SK-N-SH (cell line): Measurements from ENCODE around the gene LCP2. TPM values are rescaled to one million over a fixed set of nuclear protein-coding genes. Genes with fewer than 3 reads are reported as not detected.

Source experiments
- CTCF ChIA-PET: fragments of 300-600, 350-600 bp; formaldehyde crosslinking; extraction: SDS; loops from one replicate; lab custom pipeline; 2021; lab: Yijun Ruan, JAX
- POLR2A ChIA-PET: fragments of 350-600 bp; sonication (Branson Sonifier 250); formaldehyde crosslinking; extraction: SDS; loops from one replicate; lab custom pipeline; 2020; ENCODE audit warnings: antibody characterized with exemption, inconsistent platforms; lab: Yijun Ruan, JAX
- DNase-seq: peaks from one replicate; pipeline ENCODE4 v3.0.0; 2012
- H2AFZ ChIP-seq: fragments of 200-600 bp; sonication (generic); 2 replicates; pipeline ENCODE4 v1.8.1; 2016; ENCODE audit warnings: antibody characterized with exemption, mild to moderate bottlenecking, low read depth
- H3F3A ChIP-seq: fragments of 200-600 bp; sonication (generic); replicated peaks from 2 replicates; pipeline ENCODE3; 2016; ENCODE audit warnings: antibody characterized with exemption, mild to moderate bottlenecking; ENCODE audit not compliant: insufficient read depth
- H3K27ac ChIP-seq, 2 experiments: fragments of 200-500 bp in 1 of 2; fragments of 200-600 bp in 1 of 2; sonication (Bioruptor generic) in 1 of 2; sonication (generic), shearing (Covaris generic) in 1 of 2; 2 replicates each; pipeline versions ENCODE4 v1.5.1 to v1.6.1; 2014 to 2016; ENCODE audit warnings: low read depth in 2 of 2, inconsistent platforms in 1 of 2, low read length in 1 of 2, mild to moderate bottlenecking in 1 of 2, mixed read lengths in 1 of 2
- H3K27me3 ChIP-seq: fragments of 200-600 bp; sonication (generic), shearing (Covaris generic); 2 replicates; pipeline ENCODE4 v1.6.1; 2016; ENCODE audit warnings: mixed run types; ENCODE audit not compliant: insufficient read depth
- H3K36me3 ChIP-seq, 2 experiments: fragments of 200-500 bp in 1 of 2; fragments of 200-600 bp in 1 of 2; sonication (Bioruptor generic) in 1 of 2; sonication (generic) in 1 of 2; replicated peaks in 1 of 2; 2 replicates each; pipeline versions ENCODE3 to v1.5.1; 2014 to 2016; ENCODE audit warnings: low read length in 1 of 2, mild to moderate bottlenecking in 1 of 2; ENCODE audit not compliant: insufficient read depth in 2 of 2, control insufficient read depth in 1 of 2
- H3K4me1 ChIP-seq, 2 experiments: fragments of 200-500 bp in 1 of 2; fragments of 200-600 bp in 1 of 2; sonication (Bioruptor generic) in 1 of 2; sonication (generic), shearing (Covaris generic) in 1 of 2; 2 replicates each; pipeline versions ENCODE4 v1.5.1 to v1.6.1; 2014 to 2016; ENCODE audit warnings: low read depth in 1 of 2, low read length in 1 of 2, mixed run types in 1 of 2; ENCODE audit not compliant: insufficient read depth in 2 of 2, control insufficient read depth in 1 of 2
- H3K4me2 ChIP-seq: fragments of 200-600 bp; sonication (generic), shearing (Covaris generic); 2 replicates; pipeline ENCODE4 v1.6.1; 2017; ENCODE audit warnings: mixed run types
- H3K4me3 ChIP-seq, 2 experiments: fragments of 200-500 bp in 1 of 2; fragments of 200-600 bp in 1 of 2; sonication (Bioruptor generic) in 1 of 2; sonication (generic), shearing (Covaris generic) in 1 of 2; 2 replicates each; pipeline versions ENCODE4 v1.5.1 to v1.8.1; 2014 to 2016; ENCODE audit warnings: low read depth in 2 of 2, inconsistent platforms in 1 of 2, low read length in 1 of 2, mild to moderate bottlenecking in 1 of 2, mixed read lengths in 1 of 2, moderate library complexity in 1 of 2
- H3K79me2 ChIP-seq: fragments of 200-600 bp; sonication (generic); 2 replicates; pipeline ENCODE4 v1.8.1; 2017; ENCODE audit warnings: mild to moderate bottlenecking; ENCODE audit not compliant: insufficient read depth
- H3K9ac ChIP-seq: fragments of 200-600 bp; sonication (generic); 2 replicates; pipeline ENCODE4 v1.6.1; 2017; ENCODE audit warnings: mixed run types
- H3K9me2 ChIP-seq: fragments of 200-600 bp; sonication (generic); 2 replicates; pipeline ENCODE4 v1.6.1; 2017; ENCODE audit warnings: mixed run types
- H3K9me3 ChIP-seq: fragments of 200-600 bp; sonication (generic); 2 replicates; pipeline ENCODE4 v1.6.1; 2017; ENCODE audit warnings: mixed run types, mild to moderate bottlenecking, moderate library complexity
- H4K20me1 ChIP-seq: fragments of 200-600 bp; sonication (generic); 2 replicates; pipeline ENCODE4 v1.6.1; 2017; ENCODE audit warnings: mild to moderate bottlenecking, mixed run types; ENCODE audit not compliant: insufficient read depth
- ELF1 ChIP-seq: IDR thresholded peaks from 2 replicates; pipeline ENCODE4 v1.4.0; 2012
- FOSL2 ChIP-seq: IDR thresholded peaks from 2 replicates; pipeline ENCODE4 v1.4.0; 2012; ENCODE audit warnings: low read depth, mild to moderate bottlenecking, moderate library complexity, borderline replicate concordance
- GABPA ChIP-seq: IDR thresholded peaks from 2 replicates; pipeline ENCODE4 v1.4.0; 2012; ENCODE audit warnings: low read depth, mild to moderate bottlenecking
- IRF3 ChIP-seq: fragments of 150-350 bp; IDR thresholded peaks from 2 replicates; pipeline ENCODE4 v1.6.1; 2016; ENCODE audit warnings: mild to moderate bottlenecking, low read depth, low read length
- MAX ChIP-seq: IDR thresholded peaks from 2 replicates; pipeline ENCODE4 v1.4.0; 2012; ENCODE audit warnings: low read depth
- MEF2A ChIP-seq: IDR thresholded peaks from 2 replicates; pipeline ENCODE4 v1.4.0; 2012; ENCODE audit warnings: low read depth, borderline replicate concordance
- MXI1 ChIP-seq: IDR thresholded peaks from 2 replicates; pipeline ENCODE4 v1.6.1; 2012; ENCODE audit warnings: mild to moderate bottlenecking, low read depth, low read length, improper control_type of control experiment
- RAD21 ChIP-seq: IDR thresholded peaks from 2 replicates; pipeline ENCODE4 v1.6.1; 2012; ENCODE audit warnings: mild to moderate bottlenecking, low read length
- RCOR1 ChIP-seq: fragments of 150-350 bp; IDR thresholded peaks from 2 replicates; pipeline ENCODE4 v1.6.1; 2017; ENCODE audit warnings: antibody characterized with exemption, low read length
- RFX5 ChIP-seq: IDR thresholded peaks from 2 replicates; pipeline ENCODE4 v1.6.1; 2012; ENCODE audit warnings: mild to moderate bottlenecking, improper control_type of control experiment, low read length
- SIN3A ChIP-seq: IDR thresholded peaks from 2 replicates; pipeline ENCODE4 v1.6.1; 2012; ENCODE audit warnings: low read depth, mild to moderate bottlenecking, low read length, moderate library complexity, borderline replicate concordance
- SMC3 ChIP-seq: IDR thresholded peaks from 2 replicates; pipeline ENCODE4 v1.6.1; 2012; ENCODE audit warnings: low read depth, low read length, improper control_type of control experiment
- TAF1 ChIP-seq: IDR thresholded peaks from 2 replicates; pipeline ENCODE4 v1.6.1; 2012; ENCODE audit warnings: low read depth, mild to moderate bottlenecking, low read length, moderate library complexity, borderline replicate concordance
- USF1 ChIP-seq: IDR thresholded peaks from 2 replicates; pipeline ENCODE4 v1.4.0; 2012; ENCODE audit warnings: low read depth, borderline replicate concordance
- YY1 ChIP-seq: IDR thresholded peaks from 2 replicates; pipeline ENCODE4 v1.4.0; 2012; ENCODE audit warnings: low read depth, mild to moderate bottlenecking
- WGBS: methylation state at CpG from one replicate; pipeline ENCODE4 v1.1.6; 2017; ENCODE audit warnings: low lambda C conversion rate; 5-methylcytosine and 5-hydroxymethylcytosine counted together
- polyA plus RNA-seq, 3 experiments: library from polyadenylated mRNA; depleted of rRNA; stranded (reverse); fragments of >200 nt; gene quantifications; 2 replicates each; pipeline ENCODE4 v1.2.3, GENCODE V29; 2012
- TF ChIP-seq, protein P1 (sequence below): fragments of 150-350 bp; IDR thresholded peaks from 2 replicates; pipeline ENCODE4 v1.6.1; 2017; ENCODE audit warnings: antibody characterized with exemption, low read length, low read depth, borderline replicate concordance

The LCP2 gene
- polyA plus RNA-seq, 1 of the 3 experiments (the other 2 are of a cell fraction): not detected

DNA sequence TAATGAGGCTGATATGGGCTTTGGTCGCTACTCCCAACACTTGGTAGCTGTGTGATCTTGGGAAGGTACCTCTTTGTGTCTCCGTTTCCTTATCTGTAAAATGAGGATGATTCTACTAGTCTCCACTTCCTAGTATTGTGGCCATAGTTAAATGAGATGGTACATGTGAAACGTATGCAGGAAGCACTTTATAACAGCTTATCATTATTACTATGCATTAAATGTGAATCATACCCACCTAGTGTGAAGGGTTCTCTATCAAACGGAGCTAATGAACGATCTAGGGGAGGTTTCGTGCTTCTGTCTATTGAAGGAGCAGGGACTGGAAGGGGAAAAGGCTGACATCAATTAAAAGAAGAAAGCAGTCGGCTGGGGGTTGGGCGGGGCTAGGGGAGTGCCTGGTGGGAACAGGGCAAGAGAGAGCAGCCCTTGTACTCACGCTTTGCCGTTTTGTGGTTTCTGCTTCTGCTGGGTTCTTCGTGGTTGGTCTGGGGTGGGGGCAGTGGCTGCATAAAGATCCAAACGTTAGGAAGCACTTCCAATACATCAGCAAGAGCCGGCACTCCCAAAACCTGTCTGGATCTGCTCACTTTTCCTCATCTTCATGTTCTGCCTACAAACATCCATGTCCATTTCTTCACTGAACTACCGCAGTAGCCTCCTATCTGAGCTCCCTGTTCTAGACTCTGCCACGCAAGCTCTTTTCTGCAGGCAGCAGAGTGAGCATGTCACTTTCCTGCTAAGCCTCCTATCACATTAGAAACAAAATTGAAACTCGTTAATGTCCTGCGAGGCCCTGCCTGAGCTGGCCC is 30.8 kb downstream of the LCP2 start:
- WGBS: 55% methylated on average over 17 of the region's 17 CpGs
- DNase-seq: no peak
- Histone ChIP-seq H3K36me3 (no peaks in the 10 kb centered on the region), H3K4me2 (no peak overlapping the region), H3K9me3 (no peaks in the 10 kb centered on the region), H3F3A (no peaks in the 10 kb centered on the region), H3K79me2 (no peaks in the 10 kb centered on the region), H4K20me1 (no peaks in the 10 kb centered on the region), H3K27ac (no peak overlapping the region), H3K27me3 (peaks cover 6% of the 10 kb centered on the region; the same call in 1 of the 2 replicates), H3K4me1 (peaks cover 0 to 10% of the 10 kb centered on the region in 2 experiments; a peak in 1 of 4 replicates), H2AFZ (no peak overlapping the region), H3K9me2 (no peaks in the 10 kb centered on the region), H3K9ac (no peak overlapping the region), H3K4me3 (no peak overlapping the region)
- ChIA-PET POLR2A (no interaction called here), CTCF (interaction anchor here (0.7 to 5.4 kb wide), 25 partner anchors 9 to 564 kb away, joined by 3 to 70 read pairs (median 6); no protein-coding TSS in a partner anchor)
- no peak for TF ChIP-seq YY1
- TF ChIP-seq FOSL2: no peak
- TF ChIP-seq SMC3: no peak
- TF ChIP-seq ELF1: no peak
- no peak for TF ChIP-seq TAF1
- TF ChIP-seq RCOR1: no peak
- TF ChIP-seq, protein P1, sequence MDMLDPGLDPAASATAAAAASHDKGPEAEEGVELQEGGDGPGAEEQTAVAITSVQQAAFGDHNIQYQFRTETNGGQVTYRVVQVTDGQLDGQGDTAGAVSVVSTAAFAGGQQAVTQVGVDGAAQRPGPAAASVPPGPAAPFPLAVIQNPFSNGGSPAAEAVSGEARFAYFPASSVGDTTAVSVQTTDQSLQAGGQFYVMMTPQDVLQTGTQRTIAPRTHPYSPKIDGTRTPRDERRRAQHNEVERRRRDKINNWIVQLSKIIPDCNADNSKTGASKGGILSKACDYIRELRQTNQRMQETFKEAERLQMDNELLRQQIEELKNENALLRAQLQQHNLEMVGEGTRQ: no peak
- TF ChIP-seq RAD21: no peak
- TF ChIP-seq USF1: no peak
- TF ChIP-seq MAX: no peak
- no peak for TF ChIP-seq SIN3A
- no peak for TF ChIP-seq IRF3
- TF ChIP-seq MEF2A: no peak

- TF ChIP-seq YY1 (no peak), SMC3 (no peak), RFX5 (no peak), SIN3A (no peak), RAD21 (no peak), GABPA (no peak), MXI1 (no peak)
- TF ChIP-seq, all 33 proteins: peak for 0
- H3K4me3 ChIP-seq: no peak overlapping the region
- no peak overlapping the region for H3K4me2 ChIP-seq
- H3K27ac ChIP-seq: no peak overlapping the region
- no peaks in the 10 kb centered on the region for H3K79me2 ChIP-seq
- peaks cover 6% of the 10 kb centered on the region for H3K27me3 ChIP-seq
- H3K9me3 ChIP-seq: no peaks in the 10 kb centered on the region
- DNase-seq: no peak
- H3F3A ChIP-seq: no peaks in the 10 kb centered on the region
- H3K4me1 ChIP-seq: peaks cover 0 to 10% of the 10 kb centered on the region in 2 experiments; a peak in 1 of 4 replicates
- CTCF ChIA-PET: interaction anchor here (0.6 to 5.4 kb wide), 10 partner anchors 11 to 563 kb away, joined by 3 to 70 read pairs (median 7); no protein-coding TSS in a partner anchor
- H4K20me1 ChIP-seq: no peaks in the 10 kb centered on the region
- H3K9me2 ChIP-seq: no peaks in the 10 kb centered on the region
- POLR2A ChIA-PET: no interaction called here
- 48% methylated on average over 5 of the region's 5 CpGs for WGBS
- H3K9ac ChIP-seq: no peak overlapping the region
- H2AFZ ChIP-seq: no peak overlapping the region
- no peaks in the 10 kb centered on the region for H3K36me3 ChIP-seq
Observed at GRCh38 chr5:170265522-170265921, 32.1 kb downstream of the LCP2 start.
